ENCODE data around the gene HIF3A. TPM values are rescaled to one million over a fixed set of nuclear protein-coding genes. Genes with fewer than 3 reads are reported as not detected.
"Not testable (repeated sequence)": the region's sequence is repeated elsewhere in the genome, so short reads cannot be mapped to it uniquely, and the experiment has no call there.

The HIF3A gene
- total RNA-seq, 1 donor from 2014 or later: 55.0 TPM

DNA sequence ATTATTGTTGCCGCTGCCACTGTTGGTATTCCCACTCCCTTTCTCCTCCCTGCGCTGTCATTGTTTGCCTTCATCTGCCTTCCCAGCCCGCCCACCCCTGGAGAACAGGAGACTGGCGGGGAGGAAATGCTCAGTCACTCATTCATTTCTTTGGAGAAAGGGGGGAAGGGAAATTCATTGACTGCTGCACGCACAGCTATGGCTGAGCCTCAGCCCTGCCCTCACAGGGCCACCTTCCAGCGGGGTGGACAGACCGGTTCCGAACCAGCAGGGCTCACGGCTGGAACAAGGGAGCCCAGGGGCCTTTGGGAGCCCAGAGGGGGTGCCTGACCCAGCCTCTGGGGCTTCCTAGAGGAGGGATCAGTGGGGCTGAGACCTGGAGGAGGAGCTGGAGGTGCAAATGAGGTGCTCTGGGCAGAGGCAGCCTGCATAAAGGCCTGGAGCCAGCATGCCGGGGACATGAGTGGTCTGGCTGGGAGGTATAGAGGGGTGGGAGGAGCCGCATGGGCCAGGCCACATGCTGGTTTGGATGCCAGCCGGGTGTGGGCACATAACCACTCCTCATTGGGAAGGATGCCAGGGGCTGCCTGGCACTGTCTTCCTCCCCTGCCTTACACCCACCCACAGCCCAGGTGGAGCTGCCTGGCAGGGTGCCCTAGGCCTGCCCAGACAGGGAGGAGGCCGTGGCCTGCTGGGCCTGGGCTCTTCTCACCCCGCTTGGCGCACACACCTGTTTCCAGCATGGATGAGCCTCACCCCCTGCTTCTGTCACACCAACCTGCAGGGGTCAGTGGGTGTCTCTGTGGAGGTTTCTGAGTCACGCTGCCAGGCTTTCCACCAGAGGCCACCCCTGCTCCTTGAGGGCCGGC, 76.9 kb downstream of the HIF3A start:
- peak; percentile 65 for DNase-seq (ENCODE audit: low spot score)
- ATAC-seq: peak; percentile 21
- intact Hi-C loops (cut with DNase I): no loop called here

DNA sequence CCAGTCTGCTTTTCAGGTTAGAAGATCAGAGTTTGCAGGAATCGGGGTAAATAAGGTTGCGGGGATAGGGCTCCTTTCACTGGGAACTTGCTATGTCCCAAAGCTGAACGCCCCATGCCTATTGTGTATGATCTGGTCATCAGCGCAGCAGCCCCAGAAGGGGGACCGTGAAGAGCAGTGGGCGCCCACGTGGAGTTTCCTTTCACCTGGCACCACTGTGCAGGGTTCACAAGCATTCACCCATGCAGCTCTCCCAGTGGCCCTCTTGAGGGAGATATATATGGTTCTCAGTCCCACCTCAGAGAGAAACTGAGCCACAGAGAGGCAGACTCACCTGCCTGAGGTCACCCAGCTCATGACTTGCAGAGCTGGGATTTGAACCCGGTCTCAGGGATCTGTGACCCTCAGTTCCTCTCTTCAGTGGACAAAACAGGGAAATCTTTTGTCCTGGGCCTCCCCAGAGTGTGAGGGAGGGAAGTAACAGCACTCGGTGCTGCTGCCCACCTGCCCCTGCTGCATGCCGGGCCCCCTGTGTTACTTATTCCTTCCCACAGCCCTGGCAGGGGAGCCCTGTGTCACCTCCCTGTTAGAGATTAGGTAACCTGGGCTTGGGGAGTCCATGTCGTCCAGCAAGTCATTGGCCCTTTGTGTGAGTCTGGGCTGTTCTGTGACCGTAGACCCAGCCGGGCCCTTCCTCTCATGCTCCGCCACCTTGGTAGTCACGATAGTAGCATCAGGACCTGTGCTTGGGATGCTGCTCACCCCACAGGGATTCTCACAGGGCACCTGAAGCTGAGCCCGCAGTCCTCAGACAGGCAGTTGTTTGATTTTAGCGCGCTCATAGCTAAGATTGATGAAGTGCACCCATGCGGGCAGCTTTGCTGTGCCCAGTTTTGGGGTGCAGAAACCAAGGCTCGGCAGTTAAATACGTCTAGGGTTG, 78.0 kb downstream of the HIF3A start:
- peak; percentile 51 for DNase-seq (ENCODE audit: low spot score)
- no peak for ATAC-seq
- intact Hi-C loops (cut with DNase I): no loop called here

DNA sequence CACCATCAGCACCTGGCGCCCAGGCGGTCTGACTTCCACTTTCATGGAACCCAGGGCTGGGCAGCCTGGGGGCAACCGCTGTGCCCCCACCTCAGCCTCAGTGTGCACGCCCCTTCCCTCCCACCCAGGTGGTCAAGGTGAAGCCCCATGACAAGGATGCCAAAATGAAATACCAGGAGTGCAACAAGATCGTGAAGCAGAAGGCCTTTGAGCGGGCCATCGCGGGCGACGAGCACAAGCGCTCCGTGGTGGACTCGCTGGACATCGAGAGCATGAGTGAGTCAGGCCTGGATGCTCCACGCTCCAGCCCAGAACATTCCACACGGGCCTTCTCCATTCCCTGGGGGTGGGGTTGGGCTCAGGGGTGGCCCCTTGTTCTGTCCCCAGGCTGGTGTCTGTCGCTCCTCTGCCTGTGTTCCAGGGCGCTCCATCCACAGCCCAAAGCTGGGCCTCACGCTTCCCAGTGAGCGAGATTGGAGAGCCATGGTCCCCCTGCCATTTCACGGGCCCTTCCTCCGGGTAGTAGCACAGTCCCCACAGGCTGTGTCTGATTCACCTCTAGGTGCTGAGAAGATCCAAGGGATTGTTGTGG, 78.7 kb downstream of the HIF3A start:
- intact Hi-C loops (cut with DNase I); ATAC-seq: not testable (repeated sequence)
- DNase-seq (ENCODE audit: low spot score): peak; percentile 31

DNA sequence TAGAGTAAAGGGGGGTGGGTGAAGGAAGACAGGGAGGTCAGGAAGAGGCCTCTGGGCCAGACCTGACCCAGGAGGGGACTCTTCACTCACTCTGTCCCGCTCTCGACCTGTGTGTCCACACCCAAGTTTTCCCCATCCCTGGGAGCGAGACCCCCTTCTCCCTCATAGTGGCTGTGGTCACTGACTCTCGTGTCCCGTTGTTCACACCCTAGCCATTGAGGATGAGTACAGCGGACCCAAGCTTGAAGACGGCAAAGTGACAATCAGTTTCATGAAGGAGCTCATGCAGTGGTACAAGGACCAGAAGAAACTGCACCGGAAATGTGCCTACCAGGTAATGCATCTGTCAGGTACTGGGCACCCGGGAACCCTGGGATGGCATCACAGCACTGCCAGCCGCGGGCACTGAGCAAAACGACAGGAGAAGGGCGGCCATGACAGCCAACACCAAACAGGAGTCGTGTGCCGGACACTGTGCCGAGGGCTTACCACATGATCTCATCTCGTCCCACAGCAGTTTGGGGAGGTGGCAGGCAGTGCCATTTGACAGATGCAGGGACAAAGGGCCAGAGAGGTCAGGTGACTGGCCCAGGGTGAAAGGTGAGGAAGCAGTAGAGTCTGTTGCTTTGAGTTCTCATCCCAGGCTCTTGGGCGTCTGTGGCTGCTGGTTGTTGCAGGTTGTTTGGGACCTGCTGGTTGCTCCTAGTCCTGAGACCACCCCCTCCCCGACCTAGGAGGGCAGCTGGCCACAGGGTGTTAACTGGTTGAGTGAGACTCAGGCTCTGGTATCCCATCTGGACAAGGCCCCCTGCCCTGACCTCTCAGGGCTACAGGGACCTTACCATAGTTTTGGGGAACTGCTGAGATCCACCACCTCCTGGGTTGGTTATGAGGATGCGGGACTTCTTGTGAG, 79.7 kb downstream of the HIF3A start:
- DNase-seq (ENCODE audit: low spot score) (peak; percentile 56), ATAC-seq (no peak)
- intact Hi-C loops (cut with DNase I): no loop called here

DNA sequence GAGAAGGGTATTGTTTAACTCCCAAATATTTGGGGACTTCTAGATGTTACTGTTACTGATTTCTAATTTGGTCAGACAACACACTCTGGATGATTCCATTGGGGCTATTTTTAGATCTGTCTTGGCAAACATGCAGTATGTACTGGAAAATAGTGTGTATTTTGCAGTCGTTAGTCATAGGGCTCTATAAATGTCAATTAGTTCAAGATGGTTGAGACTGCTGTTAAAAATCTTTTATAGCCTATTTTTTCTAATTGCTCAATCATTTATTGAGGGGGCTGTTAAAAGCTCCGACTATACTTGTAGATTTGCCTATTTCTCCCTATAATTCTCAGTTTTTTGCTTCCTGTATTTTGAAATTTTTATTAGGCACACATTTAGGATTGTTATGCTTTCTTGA, 81.4 kb downstream of the HIF3A start:
- intact Hi-C loops (cut with DNase I): no loop called here
- no peak for DNase-seq (ENCODE audit: low spot score)
- ATAC-seq: peak; percentile 80

DNA sequence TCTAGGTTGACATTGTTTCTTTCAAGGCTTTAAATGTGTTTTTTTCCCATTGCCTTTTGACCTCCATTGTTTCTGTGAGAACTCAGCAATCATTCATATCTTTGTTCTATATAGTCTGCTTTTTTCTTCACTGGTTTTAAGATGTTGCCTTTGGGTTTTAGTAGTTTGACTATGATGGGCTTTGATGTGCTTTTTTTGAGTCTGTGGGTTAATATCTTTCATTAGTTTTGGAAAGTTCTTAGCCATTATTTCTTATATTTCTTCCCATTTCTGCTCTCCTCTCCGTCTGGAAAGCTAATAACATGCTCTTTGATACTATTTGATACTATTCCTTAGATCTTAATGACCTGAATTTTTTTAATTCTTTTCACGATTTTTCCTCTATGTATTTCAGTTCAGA, 83.8 kb downstream of the HIF3A start:
- intact Hi-C loops (cut with DNase I): no loop called here

DNA sequence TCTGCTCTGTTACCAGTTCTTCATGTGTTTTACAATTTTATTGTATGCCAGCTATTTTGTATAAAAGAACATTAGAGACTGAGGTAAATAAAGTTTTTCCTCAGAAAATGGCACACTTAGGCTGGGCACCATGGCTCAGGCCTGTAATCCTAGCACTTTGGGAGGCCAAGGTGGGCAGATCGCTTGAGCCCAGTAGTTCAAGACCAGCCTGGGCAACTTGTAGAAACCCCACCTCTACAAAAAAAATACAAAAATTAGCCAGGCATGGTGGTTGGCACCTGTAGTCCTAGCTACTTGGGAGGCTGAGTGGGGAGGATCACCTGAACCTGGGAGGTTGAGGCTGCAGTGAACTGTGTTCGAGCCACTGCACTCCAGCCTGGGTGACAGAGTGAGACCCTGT, 84.5 kb downstream of the HIF3A start:
- intact Hi-C loops (cut with DNase I): no loop called here
- DNase-seq (ENCODE audit: low spot score): no peak
- no peak for ATAC-seq

More for the DNA sequence above, 83.8 kb downstream of the HIF3A start:
- DNase-seq (ENCODE audit: low spot score): no peak
- ATAC-seq: no peak

DNA sequence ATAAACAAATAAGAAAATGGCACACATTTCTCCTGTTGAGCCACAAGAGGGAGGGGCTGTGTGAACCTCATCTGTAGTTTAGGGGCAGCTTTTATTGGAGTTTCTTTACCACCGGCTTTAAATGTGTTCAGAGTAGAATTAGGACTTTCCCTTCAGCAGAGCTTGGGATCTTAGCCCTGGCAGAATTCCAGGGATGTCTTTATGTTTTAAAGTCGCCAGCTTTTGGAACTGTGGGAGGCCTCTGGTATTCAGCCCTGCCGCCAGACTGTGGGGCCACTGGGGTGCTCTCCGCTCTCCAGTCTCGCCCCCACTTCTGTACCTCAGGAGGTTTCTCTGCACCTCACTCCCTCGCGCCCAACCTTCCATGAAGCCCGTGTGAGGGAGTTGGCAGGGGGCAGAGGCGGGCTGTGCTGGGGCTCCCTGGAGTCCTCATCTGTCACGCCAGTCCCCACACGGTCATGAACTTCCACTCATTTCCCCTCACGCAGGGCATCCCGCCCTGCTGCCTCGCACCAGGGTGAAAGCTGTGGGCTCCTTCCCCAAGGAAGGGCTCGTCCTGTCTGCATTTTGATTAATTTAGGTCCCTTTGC, 85.0 kb downstream of the HIF3A start:
- DNase-seq (ENCODE audit: low spot score) (no peak), ATAC-seq (no peak)
- intact Hi-C loops (cut with DNase I): no loop called here

DNA sequence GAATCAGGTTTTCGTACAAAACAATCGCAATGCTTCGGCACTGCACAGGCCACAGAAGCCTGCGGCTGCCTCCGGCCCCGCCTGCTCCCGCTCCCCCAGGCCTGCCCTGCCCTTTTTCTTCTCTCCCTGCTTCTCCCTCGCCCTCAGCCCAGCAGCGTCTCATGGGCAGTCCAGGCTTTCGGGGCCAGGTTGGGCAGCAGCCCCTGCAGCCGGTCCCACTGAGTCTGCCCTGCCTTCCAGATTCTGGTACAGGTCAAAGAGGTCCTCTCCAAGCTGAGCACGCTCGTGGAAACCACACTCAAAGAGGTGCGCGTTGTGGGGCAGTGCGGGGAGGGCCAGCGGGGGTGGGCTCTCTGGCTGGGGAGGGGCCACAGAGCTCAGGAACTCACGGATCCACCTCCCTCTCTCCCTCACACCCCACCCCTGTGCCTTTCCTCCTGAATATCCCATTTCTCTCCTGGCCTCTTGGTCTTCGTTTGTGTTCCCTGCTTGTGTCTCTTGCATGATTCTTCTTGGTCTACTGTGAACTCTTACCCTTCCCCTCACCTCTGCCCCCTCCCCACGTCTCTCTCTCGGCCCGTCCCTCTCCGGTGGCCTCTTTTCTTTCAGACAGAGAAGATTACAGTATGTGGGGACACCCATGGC, 86.5 kb downstream of the HIF3A start:
- DNase-seq (ENCODE audit: low spot score): peak; percentile 48

DNA sequence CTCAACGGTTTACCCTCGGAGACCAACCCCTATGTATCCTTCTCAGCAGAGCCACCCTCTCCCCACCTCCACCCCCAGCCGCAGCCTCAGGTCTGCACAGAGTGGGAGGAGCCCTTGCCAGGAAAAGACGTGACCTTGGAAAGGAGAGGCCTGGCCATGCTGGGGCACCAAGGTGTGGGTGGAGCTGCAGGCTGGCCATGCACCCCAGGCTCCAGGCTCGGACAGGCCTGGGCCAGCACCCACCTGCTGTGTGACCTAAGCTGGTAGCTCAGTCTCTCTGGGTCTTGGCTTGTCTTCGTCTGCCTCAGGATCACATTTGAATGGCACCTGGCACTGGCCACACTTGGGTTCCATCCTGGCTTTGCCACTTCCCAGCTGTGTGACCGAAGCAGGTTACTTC, 87.0 kb downstream of the HIF3A start:
- peak; percentile 42 for DNase-seq (ENCODE audit: low spot score)
- no peak for ATAC-seq
- intact Hi-C loops (cut with DNase I): no loop called here

More for the DNA sequence above, 86.5 kb downstream of the HIF3A start:
- no peak for ATAC-seq
- intact Hi-C loops (cut with DNase I): no loop called here

DNA sequence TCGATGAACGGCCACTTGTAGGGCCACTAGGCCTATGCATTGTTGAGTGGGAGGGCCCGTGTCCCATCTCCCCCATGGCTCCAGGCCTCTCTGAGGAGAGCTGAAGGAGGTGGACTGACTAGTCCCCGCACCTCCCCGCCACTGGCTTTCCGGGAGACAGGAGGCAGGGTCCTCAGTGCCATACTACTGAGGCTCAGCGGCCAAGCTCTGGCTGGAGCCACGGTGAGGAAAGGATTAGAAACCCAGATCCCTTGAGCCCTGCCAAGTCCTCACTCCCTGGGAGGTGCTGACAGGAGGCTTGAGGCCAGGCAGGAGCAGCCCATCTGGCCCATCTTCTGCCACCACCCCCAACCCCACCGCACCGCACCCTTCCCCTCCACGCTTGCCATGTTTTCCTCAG, 87.6 kb downstream of the HIF3A start:
- intact Hi-C loops (cut with DNase I): no loop called here
- DNase-seq (ENCODE audit: low spot score): peak; percentile 47
- no peak for ATAC-seq

DNA sequence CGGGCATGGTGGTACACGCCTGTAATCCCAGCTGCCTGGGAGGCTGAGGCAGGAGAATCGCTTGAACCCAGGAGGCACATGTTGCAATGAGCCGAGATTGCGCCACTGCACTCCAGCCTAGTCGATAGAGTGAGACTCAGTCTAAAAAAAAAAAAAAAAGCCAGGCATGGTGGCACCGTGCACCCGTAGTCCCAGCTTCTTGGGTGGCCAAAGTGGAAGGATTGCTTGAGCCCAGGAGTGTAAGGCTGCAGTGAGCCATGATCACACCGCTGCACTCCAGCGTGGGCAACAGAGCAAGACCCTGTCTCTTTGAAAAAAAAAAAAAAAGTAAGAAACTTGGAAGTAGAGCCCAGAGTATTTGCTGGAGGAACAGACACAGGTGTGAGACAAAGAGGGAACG, 88.8 kb downstream of the HIF3A start:
- intact Hi-C loops (cut with DNase I): no loop called here
- DNase-seq (ENCODE audit: low spot score): no peak

DNA sequence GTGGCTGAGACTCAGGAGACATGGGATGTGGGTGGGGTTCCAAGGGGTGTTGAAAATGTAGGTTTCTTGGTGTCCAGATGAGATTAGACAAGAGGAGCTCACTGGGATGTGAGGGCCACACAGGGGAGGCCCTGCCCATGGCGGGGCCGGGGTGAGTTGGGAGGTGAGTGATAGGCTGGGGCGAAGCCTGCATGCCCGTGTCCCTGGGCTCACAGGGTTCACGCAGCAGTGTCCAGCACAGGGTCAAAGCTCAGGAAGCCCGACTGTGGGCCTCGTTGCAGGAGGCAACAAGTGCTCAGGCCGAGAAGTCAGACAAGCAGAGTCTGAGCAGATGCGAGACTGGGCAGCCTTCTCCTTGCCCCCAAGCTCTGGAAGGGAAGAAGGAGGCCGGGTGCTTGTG, 89.3 kb downstream of the HIF3A start:
- DNase-seq (ENCODE audit: low spot score) (peak; percentile 42), ATAC-seq (no peak)
- intact Hi-C loops (cut with DNase I): no loop called here

More for the DNA sequence above, 88.8 kb downstream of the HIF3A start:
- ATAC-seq: no peak

DNA sequence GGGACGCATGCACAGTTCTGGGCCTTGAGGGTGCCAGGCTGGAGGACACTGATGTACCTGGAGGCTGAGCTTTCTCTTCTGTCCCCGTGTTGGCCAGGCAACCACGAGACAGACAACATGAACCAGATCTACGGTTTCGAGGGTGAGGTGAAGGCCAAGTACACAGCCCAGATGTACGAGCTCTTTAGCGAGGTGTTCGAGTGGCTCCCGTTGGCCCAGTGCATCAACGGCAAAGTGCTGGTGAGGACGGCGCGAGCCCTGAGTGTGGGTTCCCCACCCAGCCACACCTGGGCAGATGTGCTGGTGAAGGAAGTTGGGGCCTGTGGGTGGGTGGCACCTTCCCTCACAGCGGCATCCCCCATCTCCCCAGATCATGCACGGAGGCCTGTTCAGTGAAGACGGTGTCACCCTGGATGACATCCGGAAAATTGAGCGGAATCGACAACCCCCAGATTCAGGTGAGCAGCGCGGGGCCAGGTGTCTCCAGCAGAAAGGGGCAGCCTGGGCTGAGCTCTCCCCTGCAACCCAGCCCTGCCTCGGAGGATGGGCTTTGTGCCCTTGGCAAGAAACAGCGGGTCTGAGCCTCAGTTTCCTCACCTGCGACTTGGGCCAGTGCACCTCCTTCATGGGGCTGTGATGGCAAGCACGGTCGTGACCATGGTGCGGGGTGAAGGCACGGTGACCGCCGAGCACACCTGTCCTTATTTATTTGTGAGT, 90.3 kb downstream of the HIF3A start:
- intact Hi-C loops (cut with DNase I): no loop called here
- ATAC-seq (no peak), DNase-seq (ENCODE audit: low spot score) (peak; percentile 57)

DNA sequence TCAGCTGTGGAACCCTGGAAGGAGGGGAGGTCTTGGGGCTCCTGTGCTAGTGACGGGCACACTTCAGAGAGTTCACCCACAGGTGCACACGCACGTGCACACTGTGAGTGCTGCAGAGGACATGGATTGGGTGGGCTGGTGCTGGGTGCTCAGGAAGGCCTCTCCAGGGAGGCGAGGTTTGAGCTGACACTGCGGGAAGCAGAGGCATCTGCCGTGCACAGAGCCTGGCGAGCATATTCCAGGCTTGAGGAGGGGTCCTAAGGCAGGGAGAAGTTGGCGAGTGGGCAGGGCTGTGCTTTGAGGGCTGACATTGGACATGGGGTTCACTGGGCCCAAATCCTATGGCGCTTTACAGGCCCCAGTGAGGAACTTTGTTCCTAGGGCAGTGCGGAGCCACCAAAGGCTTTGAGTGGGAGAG, 90.9 kb downstream of the HIF3A start:
- ATAC-seq: no peak
- intact Hi-C loops (cut with DNase I): no loop called here
- DNase-seq (ENCODE audit: low spot score): no peak

DNA sequence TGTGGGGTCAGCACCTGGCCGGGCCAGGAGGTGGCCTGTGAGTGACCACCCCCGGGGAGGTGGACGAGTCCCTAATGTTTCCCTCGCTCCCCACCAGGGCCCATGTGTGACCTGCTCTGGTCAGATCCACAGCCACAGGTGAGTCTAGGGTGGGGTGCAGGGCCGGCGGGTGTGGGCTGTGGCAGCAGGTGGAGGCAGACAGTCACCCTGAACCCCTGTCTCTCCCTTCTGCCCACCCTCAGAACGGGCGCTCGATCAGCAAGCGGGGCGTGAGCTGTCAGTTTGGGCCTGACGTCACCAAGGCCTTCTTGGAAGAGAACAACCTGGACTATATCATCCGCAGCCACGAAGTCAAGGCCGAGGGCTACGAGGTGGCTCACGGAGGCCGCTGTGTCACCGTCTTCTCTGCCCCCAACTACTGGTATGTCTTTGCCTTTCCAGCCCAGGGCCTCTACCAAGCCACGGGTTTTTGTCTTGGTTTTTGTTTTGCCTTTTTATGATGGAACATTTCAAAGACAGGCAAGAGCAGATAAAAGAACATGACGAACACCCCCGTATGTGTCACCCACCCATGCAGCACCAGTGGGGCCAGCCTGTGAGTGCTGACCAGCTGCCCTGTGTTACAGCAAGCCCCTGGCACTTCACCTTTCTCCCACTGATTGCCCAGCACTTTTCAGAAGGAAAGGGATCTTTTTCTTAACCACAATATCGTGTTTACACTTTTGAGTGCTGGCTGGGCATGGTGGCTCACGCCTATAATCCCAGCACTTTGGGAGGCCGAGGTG, 91.7 kb downstream of the HIF3A start:
- DNase-seq (ENCODE audit: low spot score) (peak; percentile 52), ATAC-seq (no peak)
- intact Hi-C loops (cut with DNase I): no loop called here
